NCI-H2196 treated with DMSO at 0.1 percent for 48 hours (cell line): ENCODE measurements around the gene PPFIA2.

Experiments
- DNase-seq: peaks from one replicate; lab custom pipeline; 2025; ENCODE audit not compliant: unreplicated experiment; lab: John Stamatoyannopoulos, UW

Gene PPFIA2

DNA sequence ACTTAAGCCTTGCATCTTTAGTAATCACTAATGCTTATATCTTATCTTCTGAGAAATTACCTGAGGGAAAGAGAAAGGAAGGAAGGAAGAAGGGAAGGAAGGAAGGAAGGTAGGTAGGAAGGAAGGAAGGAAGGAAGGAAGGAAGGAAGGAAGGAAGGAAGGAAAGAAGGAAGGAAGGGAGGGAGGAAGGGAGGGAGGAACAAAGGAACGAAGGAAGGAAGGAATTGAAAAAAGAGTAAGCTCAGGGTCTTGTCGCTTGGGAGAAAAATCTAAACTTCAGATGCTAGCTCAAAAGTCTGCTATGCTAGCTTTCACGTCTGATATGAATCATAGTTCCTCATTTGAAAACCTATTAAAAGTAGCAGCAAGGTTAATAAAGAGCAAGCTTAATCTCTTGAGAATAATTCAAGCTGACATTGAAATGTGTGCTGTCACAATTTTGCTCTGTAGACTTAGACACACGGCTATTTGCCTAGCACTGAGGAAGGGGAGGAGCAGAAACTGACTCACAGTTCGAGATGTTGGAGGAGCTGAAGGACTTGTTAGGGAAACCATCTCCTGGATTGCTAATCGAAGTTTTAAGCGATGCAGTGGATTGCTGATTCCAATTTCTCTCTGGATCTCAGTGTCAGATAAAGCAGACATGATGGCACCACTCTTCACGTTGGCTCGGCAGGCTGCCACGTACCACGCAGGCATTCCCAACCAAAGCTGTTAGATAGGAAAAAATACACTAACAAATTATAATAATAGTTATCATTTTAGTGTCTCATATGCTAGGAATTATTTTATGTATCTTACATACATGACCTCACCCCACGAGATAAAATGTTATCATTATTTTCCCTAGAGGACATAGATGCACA lies 464.6 kb downstream of the PPFIA2 start:
- no peak for DNase-seq

DNA sequence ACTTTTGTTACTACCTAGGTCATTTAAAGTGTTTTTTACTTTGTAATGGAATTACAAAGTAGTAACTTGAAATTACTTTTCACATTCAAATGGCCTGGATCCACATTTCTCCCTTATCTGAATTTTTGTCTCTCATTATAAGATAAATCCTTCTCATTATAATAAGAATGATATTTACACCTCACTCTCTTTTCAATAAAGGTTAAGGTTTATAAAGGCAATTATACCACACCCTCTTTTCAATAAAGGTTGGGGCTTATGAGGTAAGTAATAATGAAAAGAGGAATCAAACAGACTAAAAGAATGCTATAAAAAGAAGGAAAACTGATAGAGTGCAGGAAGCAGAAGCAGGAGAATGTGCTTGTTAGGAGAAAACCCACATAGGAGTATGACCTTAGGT lies 470.5 kb downstream of the PPFIA2 start:
- no peak for DNase-seq

GRCh38 chr12:81284137-81284536 lies 475.0 kb downstream of the PPFIA2 start:
- no peak for DNase-seq

- DNase-seq = no peak
Measured at GRCh38 chr12:81274637-81275529, 484.3 kb downstream of the PPFIA2 start.

DNA sequence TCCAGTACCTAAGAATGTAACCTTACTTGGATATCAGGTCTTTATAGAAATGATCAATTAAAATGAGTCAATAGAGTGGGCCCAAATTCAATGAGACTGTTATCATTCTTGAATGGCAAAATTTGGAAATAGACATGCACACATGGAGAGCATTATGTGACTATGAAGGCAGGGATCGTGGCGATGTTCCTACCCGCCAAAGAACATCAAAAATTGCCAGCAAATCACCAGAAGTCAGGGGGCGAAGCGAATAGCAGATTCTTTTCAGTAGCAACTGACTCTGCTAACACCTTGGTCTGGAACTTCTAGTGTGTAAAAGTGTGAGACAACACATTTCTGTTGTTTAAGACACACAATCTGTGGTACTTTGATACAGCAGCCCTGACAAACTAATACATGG lies 488.8 kb downstream of the PPFIA2 start:
- DNase-seq = no peak

- no peak for DNase-seq
Measured at GRCh38 chr12:81263072-81263471, 496.1 kb downstream of the PPFIA2 start.

GRCh38 chr12:81261508-81262207 lies 497.5 kb downstream of the PPFIA2 start:
- DNase-seq = no peak

DNA sequence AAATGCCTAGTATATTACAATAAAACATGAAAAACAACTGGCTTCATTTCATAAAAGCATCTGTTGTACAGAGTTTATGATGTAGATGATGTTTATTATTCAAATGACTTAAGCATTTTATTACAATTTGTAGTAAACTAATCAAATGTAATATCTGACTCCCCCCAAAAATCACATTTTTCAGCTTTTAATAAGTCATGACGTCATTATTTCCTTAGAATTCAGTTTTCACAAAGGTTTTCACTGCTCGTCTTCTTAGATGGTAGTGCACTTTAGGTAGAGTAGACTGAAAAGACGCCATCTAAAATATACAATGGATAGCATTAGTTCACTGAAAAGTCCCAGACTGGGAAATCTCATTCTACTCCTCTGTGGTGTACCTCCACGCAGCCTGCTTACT lies 499.8 kb downstream of the PPFIA2 start:
- no peak for DNase-seq

DNA sequence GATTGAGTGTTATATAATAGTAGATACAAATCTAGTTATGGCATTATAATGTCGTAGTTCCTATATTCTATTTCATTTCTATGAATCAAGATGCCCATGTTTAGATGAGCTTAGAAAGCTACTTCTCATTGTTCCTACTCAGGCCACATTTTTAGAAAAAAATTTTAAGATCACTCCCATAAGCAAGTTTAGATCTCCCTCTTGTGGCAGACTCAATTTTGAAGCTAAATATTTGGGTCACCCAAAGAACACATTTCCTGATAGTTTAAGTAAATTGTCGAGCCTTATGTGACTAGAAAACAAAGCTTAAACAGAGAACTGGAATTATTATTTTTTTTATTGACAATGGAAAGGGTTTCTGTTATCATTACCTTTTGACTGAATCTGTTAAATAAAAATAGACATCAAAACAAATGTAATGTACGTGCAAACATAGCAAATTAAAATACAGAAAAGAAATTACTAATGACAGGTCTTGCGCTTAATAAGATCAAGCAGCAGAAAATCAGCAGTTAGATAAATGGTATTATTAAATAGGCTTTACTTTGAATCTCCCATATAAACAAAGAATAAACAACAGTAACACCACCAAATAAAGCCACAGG lies 501.1 kb downstream of the PPFIA2 start:
- DNase-seq = no peak

DNA sequence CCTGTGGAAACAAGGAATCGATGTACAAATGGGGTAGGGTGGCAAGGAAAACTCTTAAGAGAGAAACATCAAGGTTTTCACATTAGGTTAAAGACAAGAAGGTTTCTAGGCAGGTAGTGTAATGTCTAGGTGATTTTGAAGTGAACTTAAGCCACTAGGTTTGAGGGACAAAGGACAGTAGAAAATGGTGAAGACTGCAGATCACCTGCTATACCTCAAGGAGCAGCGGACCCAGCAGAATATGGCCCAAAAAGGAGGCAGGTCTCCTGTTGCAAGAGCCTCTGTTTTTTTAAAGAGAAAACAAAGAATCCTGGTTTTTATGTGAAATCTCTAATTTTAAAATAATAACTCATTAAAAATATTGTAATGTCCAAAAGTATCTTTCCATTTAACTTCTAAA lies 503.2 kb downstream of the PPFIA2 start:
- no peak for DNase-seq

DNA sequence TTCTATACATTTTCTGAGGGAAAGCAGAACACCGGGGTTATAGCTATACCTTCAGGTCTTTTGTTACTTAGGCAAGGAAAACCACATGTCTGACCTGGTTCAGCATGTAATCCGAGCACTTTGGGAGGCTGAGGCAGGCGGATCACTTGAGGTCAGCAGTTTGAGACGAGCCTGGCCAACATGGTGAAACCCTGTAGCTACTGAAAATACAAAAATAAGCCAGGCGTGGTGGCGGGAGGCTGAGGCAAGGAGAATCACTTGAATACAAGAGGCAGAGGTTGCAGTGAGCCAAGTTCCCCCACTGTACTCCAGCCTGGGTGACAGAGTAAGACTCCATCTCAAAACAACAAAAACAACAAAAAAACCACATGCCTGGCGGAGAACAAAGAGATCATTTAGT lies 503.7 kb downstream of the PPFIA2 start:
- DNase-seq = no peak

DNA sequence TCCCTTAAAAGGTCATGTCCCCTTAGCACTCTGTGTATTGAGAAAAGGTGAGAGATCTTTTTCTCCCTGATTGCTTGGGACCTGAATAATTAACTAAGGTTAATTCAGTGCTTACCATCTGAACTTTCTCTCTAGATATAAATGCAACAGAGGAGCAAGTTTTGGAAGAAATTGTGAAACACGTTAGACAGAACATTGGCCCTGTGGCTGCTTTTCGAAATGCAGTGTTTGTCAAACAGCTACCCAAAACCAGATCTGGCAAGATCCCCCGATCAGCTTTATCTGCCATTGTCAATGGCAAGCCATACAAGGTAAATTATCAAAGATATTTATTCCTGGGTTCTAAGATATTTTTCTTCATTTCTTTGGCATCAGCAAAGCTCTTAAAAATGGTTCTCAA lies 505.8 kb downstream of the PPFIA2 start:
- no peak for DNase-seq

DNA sequence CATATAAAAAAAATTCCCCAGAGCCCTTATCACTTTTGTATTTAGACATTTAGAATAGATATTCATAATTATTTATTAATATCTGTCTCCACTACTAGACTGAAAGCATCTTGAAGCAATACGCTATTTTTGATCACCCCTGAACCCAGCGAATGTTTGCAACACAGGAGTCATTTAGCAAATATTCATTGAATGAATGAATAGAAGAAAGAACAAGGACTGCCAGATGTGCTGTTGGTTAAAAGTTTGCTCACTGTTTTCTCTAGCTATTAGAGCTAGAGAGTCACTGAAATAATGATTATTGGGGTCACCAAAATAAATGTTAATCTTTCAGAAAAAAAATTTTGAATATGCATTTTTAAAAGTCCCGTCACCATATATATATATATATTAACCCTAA lies 506.9 kb downstream of the PPFIA2 start:
- no peak for DNase-seq

DNA sequence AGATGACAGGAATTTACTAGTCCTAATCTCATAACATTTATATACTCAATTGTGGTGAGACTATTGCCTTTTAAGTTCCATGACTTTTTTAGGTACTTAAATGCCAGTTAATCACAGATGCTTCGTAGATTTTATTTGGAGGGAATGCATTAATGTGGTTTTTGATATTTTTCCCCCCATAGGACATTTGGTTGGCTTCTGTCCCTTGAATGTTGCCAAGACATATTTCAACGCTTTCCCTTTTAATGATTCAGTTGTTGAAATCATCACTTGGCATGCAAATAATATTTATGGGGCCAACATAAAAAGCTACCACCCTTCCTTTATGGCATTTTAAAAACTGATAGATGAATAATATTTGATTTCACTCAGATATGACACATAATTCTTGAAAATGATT lies 509.2 kb downstream of the PPFIA2 start:
- no peak for DNase-seq

DNA sequence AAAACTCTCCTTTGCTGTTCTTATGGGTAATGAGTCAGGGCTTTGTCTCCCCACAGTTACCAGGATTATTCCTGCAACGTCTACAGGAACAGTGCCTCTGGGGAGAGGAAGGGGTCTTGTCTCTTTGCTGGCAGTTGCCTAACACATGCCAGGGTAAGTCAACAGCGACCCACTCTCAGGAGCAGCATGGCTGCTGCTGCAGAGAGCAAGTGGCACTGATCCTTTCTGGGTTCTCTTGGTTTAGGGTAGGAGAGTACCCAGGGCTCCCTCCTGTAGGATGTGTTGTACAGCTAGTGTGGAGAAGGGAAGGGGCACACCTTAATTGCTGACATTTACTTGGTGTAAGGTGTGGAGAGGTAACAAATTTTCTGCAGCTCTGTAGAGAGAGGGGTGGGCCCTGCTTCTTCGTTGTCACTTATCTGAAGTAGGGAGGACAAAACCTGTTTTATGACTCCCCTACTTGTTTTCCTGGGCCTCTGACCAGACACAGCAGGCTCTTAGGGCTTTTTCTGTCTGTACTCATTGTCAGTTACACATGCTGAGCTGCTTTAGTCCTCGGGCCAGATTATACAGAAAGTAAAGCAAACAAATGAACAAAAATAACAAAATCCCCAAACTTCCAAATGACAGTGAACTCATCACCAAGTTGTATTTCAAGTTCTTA lies 513.1 kb downstream of the PPFIA2 start:
- DNase-seq = no peak

GRCh38 chr12:81245458-81245857 lies 513.7 kb downstream of the PPFIA2 start:
- DNase-seq = no peak

- no peak for DNase-seq
Measured at GRCh38 chr12:81231574-81232368, 527.4 kb downstream of the PPFIA2 start.

DNA sequence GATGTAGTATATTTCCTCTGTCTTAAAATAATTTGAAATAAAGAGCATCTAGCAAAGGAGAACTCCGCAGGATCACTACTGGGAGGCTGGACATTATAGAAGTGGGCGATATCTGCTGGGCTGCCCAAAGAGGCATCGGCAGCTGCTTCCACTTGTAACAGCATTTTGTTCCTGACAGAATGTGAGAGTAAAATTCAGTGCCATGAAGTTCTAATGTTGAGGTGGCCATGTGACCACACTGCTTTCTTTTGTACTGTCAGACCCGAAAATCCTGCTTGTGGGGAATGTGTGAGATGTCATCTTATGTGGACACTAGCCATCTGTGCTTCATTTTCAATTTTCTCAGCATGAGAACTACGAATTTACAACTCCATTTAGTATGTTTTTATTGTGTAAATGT lies 529.4 kb downstream of the PPFIA2 start:
- no peak for DNase-seq

DNA sequence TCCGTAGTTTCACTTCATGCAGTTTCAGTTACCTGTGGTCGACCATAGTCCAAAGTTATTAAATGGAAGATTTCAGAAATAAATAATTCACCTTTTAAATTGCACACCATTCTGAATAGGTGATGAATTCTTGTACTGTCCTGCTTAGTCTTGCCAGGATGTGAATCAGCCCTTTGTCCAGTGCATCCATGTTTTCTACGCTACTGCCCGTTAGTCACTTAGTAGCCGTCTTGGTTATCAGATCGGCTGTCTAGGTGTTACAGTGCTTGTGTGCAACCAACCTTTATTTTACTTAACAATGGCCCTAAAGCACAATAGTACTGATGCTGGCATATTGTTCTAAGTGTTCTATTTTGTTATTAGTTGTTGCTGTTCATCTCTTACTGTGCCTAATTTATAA lies 534.5 kb downstream of the PPFIA2 start:
- no peak for DNase-seq
